Transverse colon (tissue), 4 donors: Measurements from ENCODE around the gene SDR42E1. TPM values are rescaled to one million over a fixed set of nuclear protein-coding genes. Genes with fewer than 3 reads are reported as not detected.
A peak's percentile ranks its signal among the peaks of the same experiment; 100 is the strongest.

Experiments used
- DNase-seq: peaks from one replicate; pipeline ENCODE4 v3.0.0-alpha.2; 2019
- H3K27ac ChIP-seq, 4 donors: fragments of 200-600 bp; sonication (generic); 2 replicates each; pipeline ENCODE4 v1.5.1; 2016 to 2018; ENCODE audit warnings: inconsistent platforms in 4 of 4
- H3K27me3 ChIP-seq: fragments of 200-600 bp; sonication (generic); 2 replicates; pipeline ENCODE4 v1.5.1; 2017; ENCODE audit warnings: inconsistent platforms
- H3K36me3 ChIP-seq, 4 donors: fragments of 200-600 bp; sonication (generic); 2 replicates each; pipeline ENCODE4 v1.5.1; 2017 to 2019; ENCODE audit warnings: inconsistent platforms in 4 of 4
- H3K4me1 ChIP-seq, 4 donors: fragments of 200-600 bp; sonication (generic); 2 replicates each; pipeline ENCODE4 v1.5.1; 2017 to 2020; ENCODE audit warnings: inconsistent platforms in 4 of 4
- H3K4me3 ChIP-seq, 4 donors: fragments of 200-600 bp; sonication (generic); 1 replicate in 1 of 4; 2 replicates in 3 of 4; pipeline versions ENCODE4 v1.5.1 to v1.6.1; 2017 to 2019; ENCODE audit warnings: inconsistent platforms in 4 of 4
- H3K9me3 ChIP-seq, 2 donors: fragments of 200-600 bp; sonication (generic); 2 replicates each; pipeline ENCODE4 v1.5.1; 2017 to 2019; ENCODE audit warnings: inconsistent platforms in 2 of 2
- EP300 ChIP-seq: sonication (generic); formaldehyde crosslinking; IDR thresholded peaks from one replicate; pipeline ENCODE4 v1.6.1; 2017; ENCODE audit warnings: antibody characterized with exemption, low read depth
- POLR2A ChIP-seq: fragments of 450-650 bp; IDR thresholded peaks from one replicate; pipeline ENCODE4 v1.6.1; 2016; ENCODE audit warnings: antibody characterized with exemption, mild to moderate bottlenecking, moderate library complexity
- POLR2AphosphoS5 ChIP-seq, 3 donors: sonication (generic); formaldehyde crosslinking; IDR thresholded peaks; one replicate each; pipeline ENCODE4 v1.6.1; 2016; ENCODE audit warnings: antibody characterized with exemption in 3 of 3
- WGBS, 2 donors: methylation state at CpG; one replicate each; pipeline ENCODE4 v1.1.5; 2018; ENCODE audit warnings: low coverage in 1 of 2; 5-methylcytosine and 5-hydroxymethylcytosine counted together
- in situ Hi-C, 4 donors: fragments of 200-750 bp; cut with MboI; loops; one replicate each; pipeline versions ENCODE4 v1.15.0 to v1.15.1; 2017; ENCODE audit warnings: low sequenced_read_pairs in 3 of 4, low pct_ligation_motif_present in 1 of 4, low pct_unique_long_range_greater_than_20kb in 1 of 4
- intact Hi-C: fragments of 100-400 bp; cut with DNase I; formaldehyde crosslinking; loops from one replicate; pipeline ENCODE4 v1.15.1; 2023; ENCODE audit warnings: low total_unique reads
- total RNA-seq, 4 donors: library from RNA; depleted of rRNA; stranded (reverse); fragments of >200 nt; gene quantifications; one replicate each; pipeline ENCODE4 v1.1.0, GENCODE V29; 2016
- TF ChIP-seq, protein P1 (sequence below), 5 experiments: fragments of 200-600 bp in 3 of 5; fragments of 450-650 bp in 2 of 5; sonication (generic) in 3 of 5; IDR thresholded peaks; 1 replicate in 2 of 5; 2 replicates in 3 of 5; pipeline ENCODE4 v1.5.1; 2016 to 2017; ENCODE audit warnings: antibody characterized with exemption in 5 of 5, inconsistent platforms in 3 of 5, mild to moderate bottlenecking in 2 of 5, moderate library complexity in 1 of 5

The SDR42E1 gene
- total RNA-seq, 4 donors from 2014 or later: 3.4 to 12.2 (median 7.7) TPM

DNA sequence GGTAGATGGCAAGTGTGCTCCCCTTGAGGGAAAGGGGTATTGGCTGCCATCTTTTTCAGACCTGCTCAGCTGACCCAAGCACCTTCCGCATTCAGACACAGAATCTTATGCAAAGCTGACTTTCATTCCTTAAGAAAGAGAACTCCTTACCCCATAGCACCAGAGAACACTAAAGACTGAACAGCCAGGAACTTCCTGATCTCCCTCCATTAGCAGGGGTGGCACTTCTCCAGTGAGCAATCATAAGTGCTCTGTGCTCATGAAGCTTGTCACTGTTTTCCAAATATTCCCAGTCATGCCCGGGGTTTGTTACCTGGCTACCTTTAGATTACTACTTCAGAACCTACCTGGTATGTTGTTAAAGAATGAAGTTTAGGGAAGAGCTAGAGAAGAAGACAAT lies 35.7 kb upstream of the SDR42E1 start:
- no peak for DNase-seq
- TF ChIP-seq, protein P1, sequence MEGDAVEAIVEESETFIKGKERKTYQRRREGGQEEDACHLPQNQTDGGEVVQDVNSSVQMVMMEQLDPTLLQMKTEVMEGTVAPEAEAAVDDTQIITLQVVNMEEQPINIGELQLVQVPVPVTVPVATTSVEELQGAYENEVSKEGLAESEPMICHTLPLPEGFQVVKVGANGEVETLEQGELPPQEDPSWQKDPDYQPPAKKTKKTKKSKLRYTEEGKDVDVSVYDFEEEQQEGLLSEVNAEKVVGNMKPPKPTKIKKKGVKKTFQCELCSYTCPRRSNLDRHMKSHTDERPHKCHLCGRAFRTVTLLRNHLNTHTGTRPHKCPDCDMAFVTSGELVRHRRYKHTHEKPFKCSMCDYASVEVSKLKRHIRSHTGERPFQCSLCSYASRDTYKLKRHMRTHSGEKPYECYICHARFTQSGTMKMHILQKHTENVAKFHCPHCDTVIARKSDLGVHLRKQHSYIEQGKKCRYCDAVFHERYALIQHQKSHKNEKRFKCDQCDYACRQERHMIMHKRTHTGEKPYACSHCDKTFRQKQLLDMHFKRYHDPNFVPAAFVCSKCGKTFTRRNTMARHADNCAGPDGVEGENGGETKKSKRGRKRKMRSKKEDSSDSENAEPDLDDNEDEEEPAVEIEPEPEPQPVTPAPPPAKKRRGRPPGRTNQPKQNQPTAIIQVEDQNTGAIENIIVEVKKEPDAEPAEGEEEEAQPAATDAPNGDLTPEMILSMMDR (IDR thresholded peaks at IDR 0.05): no peak
- TF ChIP-seq POLR2A: no peak
- TF ChIP-seq EP300: no peak
- no peak for TF ChIP-seq POLR2AphosphoS5 (IDR thresholded peaks at IDR 0.05)
- WGBS, 2 donors: 43 to 85% methylated on average over 1 to 2 of the region's 2 CpGs
- Histone ChIP-seq H3K27me3 (no peaks in the 10 kb centered on the region), H3K27ac (no peak overlapping the region), H3K4me3 (no peak overlapping the region), H3K4me1 (peaks cover 2 to 63% (median 17%) of the 10 kb centered on the region in 4 donors), H3K36me3 (no peaks in the 10 kb centered on the region), H3K9me3 (no peaks in the 10 kb centered on the region)
- in situ Hi-C loops (loop anchor here in 1 of 4 donors (25.0 kb wide), 1 partner anchor 190 kb away; no protein-coding TSS in a partner anchor), intact Hi-C loops (no loop called here)

DNA sequence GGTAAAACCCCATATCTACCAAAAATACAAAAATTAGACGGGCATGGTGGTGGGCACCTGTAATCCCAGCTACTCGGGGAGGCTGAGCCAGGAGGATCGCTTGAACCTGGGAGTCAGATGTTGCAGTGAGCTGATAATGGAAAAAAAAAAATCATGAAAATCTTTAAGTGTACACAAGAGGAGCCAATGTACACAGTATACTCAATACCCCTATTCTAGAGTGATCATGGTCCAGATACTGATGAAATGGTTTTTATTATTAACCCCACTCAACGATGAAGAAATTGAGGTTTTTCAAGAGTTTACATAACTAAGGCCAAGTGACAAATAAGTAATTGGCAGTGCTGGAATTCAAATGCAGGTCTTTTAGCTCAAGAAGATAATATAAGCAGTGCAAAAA lies 35.3 kb upstream of the SDR42E1 start:
- Histone ChIP-seq H3K27ac (no peak overlapping the region), H3K36me3 (no peaks in the 10 kb centered on the region), H3K4me1 (peaks cover 2 to 59% (median 15%) of the 10 kb centered on the region in 4 donors), H3K27me3 (no peaks in the 10 kb centered on the region), H3K9me3 (no peaks in the 10 kb centered on the region), H3K4me3 (no peak overlapping the region)
- intact Hi-C loops (no loop called here), in situ Hi-C loops (loop anchor here in 1 of 4 donors (25.0 kb wide), 1 partner anchor 191 kb away; no protein-coding TSS in a partner anchor)
- 83% methylated on average over 4 of the region's 4 CpGs for WGBS, 2 donors
- DNase-seq: no peak
- TF ChIP-seq POLR2AphosphoS5 (IDR thresholded peaks at IDR 0.05) (no peak), POLR2A (no peak), EP300 (no peak)
- TF ChIP-seq, protein P1 (IDR thresholded peaks at IDR 0.05): no peak

DNA sequence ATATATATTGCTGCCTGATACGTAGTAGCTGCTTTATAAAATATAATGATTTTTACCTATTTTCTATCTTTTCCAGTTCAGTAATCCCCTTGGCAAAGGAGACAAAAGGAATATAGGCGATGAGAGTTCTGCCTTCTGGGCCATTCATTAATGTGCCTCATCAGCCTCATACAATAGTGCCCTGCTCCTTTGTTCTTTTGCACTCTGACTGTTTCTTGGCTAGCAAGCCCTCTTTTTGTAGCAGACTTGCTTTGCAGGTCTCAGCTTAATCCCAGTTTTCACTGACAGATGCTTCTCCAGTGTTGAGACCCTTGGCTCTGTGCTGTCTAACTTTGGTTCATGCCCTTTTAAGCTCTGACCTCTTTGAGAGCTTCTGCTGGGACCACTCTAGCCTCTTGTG lies 34.2 kb upstream of the SDR42E1 start:
- intact Hi-C loops: no loop called here
- H3K4me3 ChIP-seq: no peak overlapping the region
- 50 to 65% methylated on average over 2 of the region's 2 CpGs for whole genome bisulfite sequencing, 2 donors
- peaks cover 2 to 50% (median 9%) of the 10 kb centered on the region in 4 donors for H3K4me1 ChIP-seq
- no peaks in the 10 kb centered on the region for H3K9me3 ChIP-seq
- in situ Hi-C loops: loop anchor here in 1 of 4 donors (25.0 kb wide), 1 partner anchor 192 kb away; no protein-coding TSS in a partner anchor
- DNase-seq: no peak
- H3K36me3 ChIP-seq: no peaks in the 10 kb centered on the region
- TF ChIP-seq POLR2AphosphoS5 (IDR thresholded peaks at IDR 0.05) (no peak), POLR2A (no peak), EP300 (no peak)
- TF ChIP-seq, protein P1 (IDR thresholded peaks at IDR 0.05): no peak
- H3K27ac ChIP-seq: no peak overlapping the region
- H3K27me3 ChIP-seq: no peaks in the 10 kb centered on the region

DNA sequence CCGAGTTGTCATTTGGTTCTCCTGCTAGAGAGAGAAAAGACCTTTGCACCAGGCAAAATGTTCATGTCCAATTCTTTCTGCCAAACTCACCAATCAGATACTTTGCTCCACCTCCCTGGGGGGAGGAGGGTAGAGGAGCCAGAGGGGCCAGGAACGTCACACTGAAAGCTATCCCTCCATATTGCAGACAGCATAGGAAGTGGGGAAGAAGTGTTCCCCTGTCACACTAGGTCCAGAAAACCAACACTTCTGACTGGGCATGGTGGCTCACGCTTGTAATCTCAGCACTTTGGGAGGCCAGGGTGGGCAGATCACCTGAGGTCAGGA lies 33.3 kb upstream of the SDR42E1 start:
- no peaks in the 10 kb centered on the region for H3K27me3 ChIP-seq
- H3K27ac ChIP-seq: peak overlapping the region in 2 of 4 donors; percentile 17 to 30
- TF ChIP-seq EP300: no peak
- peaks cover 0 to 41% (median 3%) of the 10 kb centered on the region in 4 donors for H3K4me1 ChIP-seq
- 83% methylated on average over 2 of the region's 3 CpGs; no CpG with 5 or more reads in 1 of the 2 donors for WGBS, 2 donors
- intact Hi-C loops: no loop called here
- H3K9me3 ChIP-seq: no peaks in the 10 kb centered on the region
- H3K4me3 ChIP-seq: no peak overlapping the region
- no peaks in the 10 kb centered on the region for H3K36me3 ChIP-seq
- in situ Hi-C loops: loop anchor here in 1 of 4 donors (25.0 kb wide), 1 partner anchor 193 kb away; no protein-coding TSS in a partner anchor
- DNase-seq: no peak
